ENCODE results near the gene MRPS31.

GRCh38 chr13:40794414-40795368 lies 23.7 kb upstream of the MRPS31 start:
- TF ChIP-seq FOXJ3 (CRISPR knock-in tag; IDR thresholded peaks at IDR 0.05; ENCODE audit: borderline replicate concordance) (no peak), ZNF232 (CRISPR knock-in tag; IDR thresholded peaks at IDR 0.05) (no peak)
- TF ChIP-seq, protein P1, sequence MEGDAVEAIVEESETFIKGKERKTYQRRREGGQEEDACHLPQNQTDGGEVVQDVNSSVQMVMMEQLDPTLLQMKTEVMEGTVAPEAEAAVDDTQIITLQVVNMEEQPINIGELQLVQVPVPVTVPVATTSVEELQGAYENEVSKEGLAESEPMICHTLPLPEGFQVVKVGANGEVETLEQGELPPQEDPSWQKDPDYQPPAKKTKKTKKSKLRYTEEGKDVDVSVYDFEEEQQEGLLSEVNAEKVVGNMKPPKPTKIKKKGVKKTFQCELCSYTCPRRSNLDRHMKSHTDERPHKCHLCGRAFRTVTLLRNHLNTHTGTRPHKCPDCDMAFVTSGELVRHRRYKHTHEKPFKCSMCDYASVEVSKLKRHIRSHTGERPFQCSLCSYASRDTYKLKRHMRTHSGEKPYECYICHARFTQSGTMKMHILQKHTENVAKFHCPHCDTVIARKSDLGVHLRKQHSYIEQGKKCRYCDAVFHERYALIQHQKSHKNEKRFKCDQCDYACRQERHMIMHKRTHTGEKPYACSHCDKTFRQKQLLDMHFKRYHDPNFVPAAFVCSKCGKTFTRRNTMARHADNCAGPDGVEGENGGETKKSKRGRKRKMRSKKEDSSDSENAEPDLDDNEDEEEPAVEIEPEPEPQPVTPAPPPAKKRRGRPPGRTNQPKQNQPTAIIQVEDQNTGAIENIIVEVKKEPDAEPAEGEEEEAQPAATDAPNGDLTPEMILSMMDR (IDR thresholded peaks at IDR 0.05), result no peak

Measured in WTC11 (cell line).